MM.1S (cell line): ENCODE data around the gene ZNF740.

ENCODE experiments used
- CTCF ChIP-seq: fragments of 300-600 bp; sonication (generic); IDR thresholded peaks from 2 replicates; pipeline ENCODE4 v1.5.1; 2016; ENCODE audit warnings: antibody characterized with exemption, low read length, mixed read lengths
- EZH2 ChIP-seq: fragments of 300-600 bp; sonication (generic); optimal IDR thresholded peaks from 2 replicates; pipeline ENCODE3; 2017; ENCODE audit warnings: low read depth, mild to moderate bottlenecking, antibody characterized with exemption, low read length, mixed read lengths
- EZH2phosphoT487 ChIP-seq: fragments of 300-600 bp; sonication (generic); IDR thresholded peaks from 2 replicates; pipeline ENCODE4 v1.6.1; 2018; ENCODE audit warnings: antibody characterized with exemption, low read length

DNA sequence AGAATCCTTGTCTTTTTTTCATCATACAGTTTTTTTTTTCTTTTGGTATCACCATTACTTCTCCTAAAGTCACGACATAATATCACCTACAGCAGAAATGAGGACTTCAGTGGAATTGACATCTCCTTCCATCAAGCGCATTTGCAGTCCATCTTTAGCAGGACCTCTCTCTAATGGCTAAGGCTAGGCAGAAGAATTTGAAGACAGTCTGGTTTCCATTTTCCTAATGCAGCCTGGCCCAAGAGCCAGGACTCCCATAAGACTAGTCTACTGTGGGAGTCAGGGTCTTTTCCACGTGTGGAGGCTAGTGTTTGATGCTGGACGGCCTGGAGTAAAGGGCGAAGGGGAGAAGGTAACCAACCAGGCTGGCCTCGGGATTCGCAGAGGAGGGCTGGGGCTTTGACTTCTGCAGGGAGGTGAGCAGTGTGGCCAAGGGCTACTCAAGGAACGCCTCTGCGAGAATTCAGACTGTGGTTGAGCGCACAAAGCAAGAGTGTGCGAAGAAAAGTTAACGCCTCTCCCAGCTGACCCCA lies 769 bp upstream of the ZNF740 start:
- no peak for TF ChIP-seq CTCF
- no peak for TF ChIP-seq EZH2
- TF ChIP-seq EZH2phosphoT487: no peak
